ENCODE measurements around the gene IPO7. TPM values are rescaled to one million over a fixed set of nuclear protein-coding genes. Genes with fewer than 3 reads are reported as not detected.
"Not testable (repeated sequence)": the region's sequence is repeated elsewhere in the genome, so short reads cannot be mapped to it uniquely, and the experiment has no call there.

Gene IPO7
- total and polyA plus RNA-seq, 5 donors from 2014 or later, result 2.4 to 67.9 (median 4.4) TPM

- H3K4me1 ChIP-seq (ENCODE audit: control insufficient read depth, insufficient read depth, low read length, poor library complexity, severe bottlenecking); DNase-seq; ATAC-seq (ENCODE audit: low read depth in 2 of 2); H3K27me3 Mint-ChIP-seq; H3K4me3 ChIP-seq (ENCODE audit: low read depth, low read length); H3K9me3 ChIP-seq (ENCODE audit: control insufficient read depth in 2 of 2, low read length in 2 of 2); H3K36me3 ChIP-seq (ENCODE audit: control insufficient read depth, insufficient read depth, low read length); H3K36me3 Mint-ChIP-seq; H3K27me3 ChIP-seq (ENCODE audit: control insufficient read depth, insufficient read depth, low read length); H3K27ac ChIP-seq (ENCODE audit: insufficient read depth, low read length, poor library complexity, severe bottlenecking); H3K9me3 Mint-ChIP-seq: not testable (repeated sequence)
- Mint-ChIP-seq H3K4me3 (peak overlapping the region in 1 of 4 donors; percentile 17), H3K27ac (peak overlapping the region in 1 of 3 donors; percentile 53), H3K4me1 (peaks cover 12 to 23% (median 15%) of the 10 kb centered on the region in 4 donors)
These were observed 23.4 kb upstream of the IPO7 start for GRCh38 chr11:9360862-9361622.

GRCh38 chr11:9362393-9362863, 22.0 kb upstream of the IPO7 start:
- H3K4me1 ChIP-seq (ENCODE audit: control insufficient read depth, insufficient read depth, low read length, poor library complexity, severe bottlenecking), result peaks cover 8% of the 10 kb centered on the region
- no peaks in the 10 kb centered on the region for H3K36me3 ChIP-seq (ENCODE audit: control insufficient read depth, insufficient read depth, low read length)
- peak overlapping the region; percentile 44 to 86 (median 48) for H3K27ac Mint-ChIP-seq
- H3K27me3 ChIP-seq (ENCODE audit: control insufficient read depth, insufficient read depth, low read length), result no peaks in the 10 kb centered on the region
- no peaks in the 10 kb centered on the region for H3K36me3 Mint-ChIP-seq
- no peak for DNase-seq
- H3K9me3 Mint-ChIP-seq, result no peaks in the 10 kb centered on the region
- H3K27ac ChIP-seq (ENCODE audit: insufficient read depth, low read length, poor library complexity, severe bottlenecking), result peak overlapping the region; percentile 33
- H3K27me3 Mint-ChIP-seq, result peaks cover under 1% of the 10 kb centered on the region
- peak overlapping the region in 2 of 4 donors; percentile 90 to 95 for H3K4me3 Mint-ChIP-seq
- H3K4me1 Mint-ChIP-seq, result peaks cover 12 to 23% (median 15%) of the 10 kb centered on the region in 4 donors
- H3K9me3 ChIP-seq (ENCODE audit: control insufficient read depth in 2 of 2, low read length in 2 of 2), result no peaks in the 10 kb centered on the region
- peak in 1 of 2 donors; percentile 10 for ATAC-seq (ENCODE audit: low read depth in 2 of 2)
- H3K4me3 ChIP-seq (ENCODE audit: low read depth, low read length), result no peak overlapping the region

GRCh38 chr11:9363954-9364912, 20.2 kb upstream of the IPO7 start:
- Histone ChIP-seq H3K27me3 (ENCODE audit: control insufficient read depth, insufficient read depth, low read length) (no peaks in the 10 kb centered on the region), H3K9me3 (ENCODE audit: control insufficient read depth in 2 of 2, low read length in 2 of 2) (no peaks in the 10 kb centered on the region), H3K27ac (ENCODE audit: insufficient read depth, low read length, poor library complexity, severe bottlenecking) (peak overlapping the region; percentile 88), H3K36me3 (ENCODE audit: control insufficient read depth, insufficient read depth, low read length) (no peaks in the 10 kb centered on the region), H3K4me3 (ENCODE audit: low read depth, low read length) (peak overlapping the region; percentile 92), H3K4me1 (ENCODE audit: control insufficient read depth, insufficient read depth, low read length, poor library complexity, severe bottlenecking) (peaks cover 8% of the 10 kb centered on the region)
- peak overlapping the region; percentile 78 to 86 (median 86) for H3K27ac Mint-ChIP-seq
- DNase-seq (peak; percentile 65 to 88 (median 66)), ATAC-seq (ENCODE audit: low read depth in 2 of 2) (peak; percentile 83 to 92)
- H3K9me3 Mint-ChIP-seq, result no peaks in the 10 kb centered on the region
- H3K4me1 Mint-ChIP-seq, result peaks cover 11 to 23% (median 15%) of the 10 kb centered on the region in 4 donors
- peaks cover 5% of the 10 kb centered on the region for H3K27me3 Mint-ChIP-seq
- no peaks in the 10 kb centered on the region for H3K36me3 Mint-ChIP-seq
- peak overlapping the region; percentile 83 to 91 (median 86) for H3K4me3 Mint-ChIP-seq

- no peak overlapping the region for H3K4me3 ChIP-seq (ENCODE audit: low read depth, low read length)
- H3K27me3 ChIP-seq (ENCODE audit: control insufficient read depth, insufficient read depth, low read length), result no peaks in the 10 kb centered on the region
- Mint-ChIP-seq H3K9me3 (no peaks in the 10 kb centered on the region), H3K27me3 (peaks cover 18% of the 10 kb centered on the region), H3K4me1 (peaks cover 6 to 19% (median 11%) of the 10 kb centered on the region in 4 donors), H3K4me3 (peak overlapping the region in 1 of 4 donors; percentile 74), H3K27ac (no peak overlapping the region), H3K36me3 (no peaks in the 10 kb centered on the region)
- no peak for DNase-seq
- no peak for ATAC-seq (ENCODE audit: low read depth in 2 of 2)
- H3K4me1 ChIP-seq (ENCODE audit: control insufficient read depth, insufficient read depth, low read length, poor library complexity, severe bottlenecking), result peaks cover 8% of the 10 kb centered on the region
- H3K36me3 ChIP-seq (ENCODE audit: control insufficient read depth, insufficient read depth, low read length), result no peaks in the 10 kb centered on the region
- H3K9me3 ChIP-seq (ENCODE audit: control insufficient read depth in 2 of 2, low read length in 2 of 2), result no peaks in the 10 kb centered on the region
- H3K27ac ChIP-seq (ENCODE audit: insufficient read depth, low read length, poor library complexity, severe bottlenecking), result no peak overlapping the region
These were observed 16.9 kb upstream of the IPO7 start for GRCh38 chr11:9367551-9367950.

GRCh38 chr11:9377036-9377435, 7.4 kb upstream of the IPO7 start:
- Mint-ChIP-seq H3K27me3 (peaks cover 34% of the 10 kb centered on the region), H3K36me3 (no peaks in the 10 kb centered on the region), H3K4me3 (no peak overlapping the region), H3K4me1 (no peaks in the 10 kb centered on the region), H3K9me3 (peaks cover 0 to 6% (median 0%) of the 10 kb centered on the region in 7 donors), H3K27ac (no peak overlapping the region)
- DNase-seq, result no peak
- no peak overlapping the region for H3K27ac ChIP-seq (ENCODE audit: insufficient read depth, low read length, poor library complexity, severe bottlenecking)
- no peak overlapping the region for H3K4me3 ChIP-seq (ENCODE audit: low read depth, low read length)
- no peaks in the 10 kb centered on the region for H3K4me1 ChIP-seq (ENCODE audit: control insufficient read depth, insufficient read depth, low read length, poor library complexity, severe bottlenecking)
- H3K9me3 ChIP-seq (ENCODE audit: control insufficient read depth in 2 of 2, low read length in 2 of 2), result no peaks in the 10 kb centered on the region
- ATAC-seq (ENCODE audit: low read depth in 2 of 2), result no peak
- H3K36me3 ChIP-seq (ENCODE audit: control insufficient read depth, insufficient read depth, low read length), result no peaks in the 10 kb centered on the region
- no peaks in the 10 kb centered on the region for H3K27me3 ChIP-seq (ENCODE audit: control insufficient read depth, insufficient read depth, low read length)

- Histone ChIP-seq H3K36me3 (ENCODE audit: control insufficient read depth, insufficient read depth, low read length) (no peaks in the 10 kb centered on the region), H3K27ac (ENCODE audit: insufficient read depth, low read length, poor library complexity, severe bottlenecking) (no peak overlapping the region), H3K27me3 (ENCODE audit: control insufficient read depth, insufficient read depth, low read length) (no peaks in the 10 kb centered on the region), H3K9me3 (ENCODE audit: control insufficient read depth in 2 of 2, low read length in 2 of 2) (no peaks in the 10 kb centered on the region), H3K4me1 (ENCODE audit: control insufficient read depth, insufficient read depth, low read length, poor library complexity, severe bottlenecking) (peaks cover under 1% of the 10 kb centered on the region), H3K4me3 (ENCODE audit: low read depth, low read length) (no peak overlapping the region)
- H3K27me3 Mint-ChIP-seq, result peaks cover 17% of the 10 kb centered on the region
- H3K36me3 Mint-ChIP-seq, result no peaks in the 10 kb centered on the region
- H3K4me1 Mint-ChIP-seq, result peaks cover 0 to 2% (median under 1%) of the 10 kb centered on the region in 4 donors
- ATAC-seq (ENCODE audit: low read depth in 2 of 2) (no peak), DNase-seq (no peak)
- H3K4me3 Mint-ChIP-seq, result peak overlapping the region in 2 of 4 donors; percentile 5 to 73
- H3K27ac Mint-ChIP-seq, result no peak overlapping the region
- H3K9me3 Mint-ChIP-seq, result peaks cover 0 to 6% (median 0%) of the 10 kb centered on the region in 7 donors
These were observed 5.4 kb upstream of the IPO7 start for GRCh38 chr11:9379041-9379440.

- Histone ChIP-seq H3K27ac (ENCODE audit: insufficient read depth, low read length, poor library complexity, severe bottlenecking) (no peak overlapping the region), H3K4me1 (ENCODE audit: control insufficient read depth, insufficient read depth, low read length, poor library complexity, severe bottlenecking) (peaks cover 13% of the 10 kb centered on the region), H3K4me3 (ENCODE audit: low read depth, low read length) (no peak overlapping the region), H3K27me3 (ENCODE audit: control insufficient read depth, insufficient read depth, low read length) (no peaks in the 10 kb centered on the region), H3K9me3 (ENCODE audit: control insufficient read depth in 2 of 2, low read length in 2 of 2) (no peaks in the 10 kb centered on the region), H3K36me3 (ENCODE audit: control insufficient read depth, insufficient read depth, low read length) (no peaks in the 10 kb centered on the region)
- H3K4me3 Mint-ChIP-seq, result peak overlapping the region in 1 of 4 donors; percentile 29
- no peak overlapping the region for H3K27ac Mint-ChIP-seq
- H3K9me3 Mint-ChIP-seq, result peaks cover 0 to 6% (median 0%) of the 10 kb centered on the region in 7 donors
- no peak for ATAC-seq (ENCODE audit: low read depth in 2 of 2)
- H3K36me3 Mint-ChIP-seq, result no peaks in the 10 kb centered on the region
- no peak for DNase-seq
- peaks cover 8 to 12% (median 9%) of the 10 kb centered on the region in 4 donors for H3K4me1 Mint-ChIP-seq
- peaks cover 17% of the 10 kb centered on the region for H3K27me3 Mint-ChIP-seq
These were observed 3.7 kb upstream of the IPO7 start for GRCh38 chr11:9380773-9381172.
